ENCODE measurements around the gene ZNF99.
"Not testable (repeated sequence)": the region's sequence is repeated elsewhere in the genome, so short reads cannot be mapped to it uniquely, and the experiment has no call there.

The ZNF99 gene

DNA sequence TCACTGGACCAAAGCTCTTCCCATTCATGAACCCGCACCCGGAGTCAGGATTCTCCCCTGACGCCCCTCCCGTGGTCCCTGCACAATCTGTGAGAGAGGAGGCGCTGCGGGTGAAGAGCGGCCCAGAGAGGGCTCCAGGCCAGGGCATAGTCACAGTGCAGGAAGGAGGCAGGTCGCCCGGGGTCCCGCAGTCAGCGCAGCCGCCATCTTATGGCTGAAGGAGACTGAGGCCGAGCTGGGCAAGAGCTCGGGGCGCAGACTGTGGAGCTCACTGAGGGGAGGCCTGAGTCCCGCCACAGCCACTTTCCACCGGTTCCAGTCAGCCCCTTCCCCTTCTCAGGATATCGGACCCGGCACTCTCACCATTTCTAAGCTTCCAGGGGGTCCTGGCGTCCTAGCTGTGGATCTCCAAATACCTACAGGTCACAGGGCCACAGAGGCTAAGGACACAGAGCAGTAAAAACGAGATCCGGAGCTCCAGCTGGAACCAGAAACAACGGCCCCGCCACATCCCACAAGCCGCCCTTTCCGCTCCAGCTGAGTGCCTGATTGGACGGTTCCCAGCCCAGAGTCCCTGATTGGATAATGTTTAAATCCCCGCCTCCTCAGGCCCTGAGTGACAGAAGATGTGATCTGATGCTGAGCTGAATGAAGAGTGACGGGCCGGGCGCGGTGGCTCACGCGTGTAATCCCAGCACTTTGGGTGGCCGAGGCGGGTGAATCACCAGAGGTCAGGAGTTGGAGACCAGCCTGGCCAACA, at the start of gene ZNF99:
Gene ZNF99, minus strand, starts transcription at position 501 of the 760 bp plus-strand sequence. Its CDS starts 135 bp downstream, at position 366.
- peak; percentile 72 for DNase-seq

DNA sequence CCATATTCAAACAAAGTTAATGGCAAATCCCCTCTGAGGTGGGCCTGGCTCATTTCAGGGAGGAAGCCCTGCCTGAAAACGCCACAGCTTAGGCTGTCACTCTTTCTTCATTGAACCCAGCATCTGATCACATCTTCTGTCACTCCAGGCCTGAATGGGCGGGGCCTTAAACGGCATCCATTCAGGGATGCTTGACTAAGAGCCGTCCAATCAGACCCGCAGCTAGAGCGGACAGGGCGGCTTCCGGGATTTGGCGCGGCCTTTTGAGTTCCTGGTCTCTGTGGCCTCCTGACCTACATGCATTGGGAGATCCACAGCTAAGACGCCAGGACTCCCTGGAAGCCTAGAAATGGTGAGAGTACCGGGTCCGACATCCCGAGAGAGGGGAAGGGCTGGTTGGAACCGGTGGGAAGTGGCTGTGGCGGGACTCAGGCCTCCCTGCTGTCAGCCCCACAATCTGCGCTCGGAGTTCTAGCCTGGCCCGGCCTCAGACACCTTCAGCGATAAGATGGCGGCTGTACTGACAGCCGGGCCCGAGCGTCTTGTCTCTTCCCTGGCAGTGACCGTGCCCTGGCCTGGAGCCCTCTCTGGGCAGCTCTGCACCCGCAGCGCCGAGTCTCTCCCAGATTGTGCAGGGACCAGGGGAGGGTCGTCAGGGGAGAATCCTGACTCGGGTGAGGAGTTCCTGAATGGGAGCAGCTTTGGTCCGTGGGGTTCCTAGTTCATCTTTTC, 48.2 kb upstream of the ZNF99 start, which contains the start of gene ZNF723:
Gene ZNF723, plus strand, starts transcription at position 261 of the 732 bp plus-strand sequence. Its CDS starts 89 bp downstream, at position 350.
- no peak for DNase-seq

DNA sequence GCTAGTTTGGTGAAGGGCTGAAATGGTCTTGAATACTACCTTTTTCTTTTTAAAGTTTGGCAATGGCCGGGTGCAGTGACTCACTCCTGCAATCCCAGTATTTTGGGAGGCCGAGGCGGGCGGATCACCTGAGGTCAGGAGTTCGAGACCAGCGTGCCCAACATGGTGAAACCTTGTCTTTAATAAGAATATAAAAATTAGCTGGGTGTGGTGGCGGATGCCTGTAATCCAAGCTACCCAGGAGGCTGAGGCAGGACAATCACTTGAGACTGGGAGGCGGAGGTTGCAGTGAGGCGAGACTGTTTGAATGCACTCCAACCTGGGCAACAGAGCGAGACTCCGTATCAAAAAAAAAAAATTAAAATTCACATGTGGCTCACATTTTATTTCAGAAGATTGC, 47.3 kb upstream of the ZNF99 start:
- DNase-seq, result no peak

DNA sequence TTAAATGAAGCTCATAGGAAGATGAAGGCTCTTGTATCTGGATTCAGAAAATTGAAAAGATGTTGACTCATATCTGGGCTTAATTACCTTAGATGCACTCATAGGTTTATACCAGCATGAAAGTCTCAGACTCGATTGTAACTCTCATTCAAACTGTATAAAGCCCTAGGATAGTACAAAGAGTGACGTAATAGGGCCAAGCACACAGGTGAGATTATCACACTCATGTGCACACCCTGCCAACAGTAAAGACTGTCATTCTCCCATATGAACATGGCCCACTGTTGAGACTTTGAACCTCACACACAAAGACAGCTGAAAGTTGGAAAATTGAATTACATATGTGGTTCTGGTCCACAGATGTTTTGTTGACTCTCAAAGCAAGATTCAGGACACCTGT, 30.2 kb upstream of the ZNF99 start:
- DNase-seq, result no peak

DNA sequence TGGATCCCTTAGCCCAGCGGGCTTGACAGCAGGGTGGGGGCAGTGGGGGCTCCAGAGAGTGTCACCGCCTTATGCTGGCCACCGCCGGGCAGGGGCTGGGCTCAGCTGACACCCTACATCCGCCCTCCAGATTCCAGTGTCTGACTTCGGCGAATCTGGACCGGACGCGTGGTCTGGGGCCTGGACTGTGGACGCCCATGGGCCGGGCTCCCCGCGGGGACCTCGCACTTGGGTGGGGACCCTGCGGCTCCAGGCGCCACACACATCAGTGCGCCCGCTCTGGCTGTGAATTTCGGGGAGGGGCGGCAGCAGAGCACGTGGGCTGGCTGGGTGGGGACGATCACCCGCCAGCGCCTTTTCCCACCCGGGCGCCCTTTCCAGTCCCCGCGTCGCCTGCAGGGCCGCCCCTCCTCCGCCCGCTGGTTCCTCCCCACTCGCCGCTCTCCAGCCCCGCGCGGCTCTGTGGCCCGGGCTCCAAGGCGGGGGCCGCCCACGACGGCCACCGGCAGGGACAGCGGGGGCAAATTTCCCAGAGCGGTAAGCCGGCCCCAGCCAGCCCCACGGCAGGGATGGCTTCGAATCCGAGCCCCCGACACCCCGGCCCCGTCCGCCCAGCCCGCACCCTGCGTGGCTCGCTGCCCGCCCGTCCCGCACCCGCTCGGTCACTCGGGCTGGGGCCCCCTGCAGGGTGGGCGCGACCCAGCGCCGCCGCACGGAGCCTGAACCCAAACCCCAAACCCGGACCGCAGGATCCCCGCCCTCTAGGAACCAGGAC, 23.3 kb upstream of the ZNF99 start:
- no peak for DNase-seq

DNA sequence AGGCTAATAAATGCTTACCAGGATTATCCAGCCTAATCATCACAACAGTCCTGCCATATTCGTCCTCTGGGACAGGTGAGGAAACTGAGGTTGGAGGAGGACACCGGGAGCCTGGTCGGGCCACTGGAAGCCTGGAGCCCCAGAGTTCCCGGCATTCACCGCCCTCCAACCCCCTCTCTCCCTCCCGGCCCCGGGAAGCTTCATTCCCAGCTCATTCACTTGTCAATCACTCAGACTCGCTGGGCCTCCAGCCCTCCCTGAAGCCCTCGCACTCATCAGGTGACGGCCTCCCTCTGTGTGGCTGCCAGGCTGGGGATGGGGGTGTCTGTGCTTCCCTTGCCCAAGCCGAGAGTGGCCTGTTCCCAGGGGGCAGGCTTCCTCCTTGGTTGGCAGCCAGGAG, 22.5 kb upstream of the ZNF99 start:
- no peak for DNase-seq

DNA sequence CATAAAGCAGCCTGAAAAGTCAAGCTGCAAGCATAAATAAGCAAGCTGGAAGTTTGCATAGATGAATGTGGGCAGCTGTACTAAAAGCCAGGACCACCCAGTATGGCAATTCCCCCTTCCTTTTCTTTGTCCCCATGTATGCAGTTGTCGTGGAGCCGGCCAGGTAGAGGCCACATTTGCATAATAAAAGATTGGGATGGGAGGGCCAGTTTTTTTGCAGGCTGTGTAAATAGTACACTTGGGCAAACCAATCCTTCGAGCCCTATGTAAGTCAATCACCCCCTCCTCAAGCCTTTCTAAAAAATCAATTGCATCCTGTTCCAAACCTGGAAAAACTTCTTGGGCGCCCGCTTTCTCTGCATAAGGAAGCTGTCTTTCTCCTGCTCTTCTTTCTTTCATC, 13.1 kb upstream of the ZNF99 start:
- DNase-seq, result no peak

DNA sequence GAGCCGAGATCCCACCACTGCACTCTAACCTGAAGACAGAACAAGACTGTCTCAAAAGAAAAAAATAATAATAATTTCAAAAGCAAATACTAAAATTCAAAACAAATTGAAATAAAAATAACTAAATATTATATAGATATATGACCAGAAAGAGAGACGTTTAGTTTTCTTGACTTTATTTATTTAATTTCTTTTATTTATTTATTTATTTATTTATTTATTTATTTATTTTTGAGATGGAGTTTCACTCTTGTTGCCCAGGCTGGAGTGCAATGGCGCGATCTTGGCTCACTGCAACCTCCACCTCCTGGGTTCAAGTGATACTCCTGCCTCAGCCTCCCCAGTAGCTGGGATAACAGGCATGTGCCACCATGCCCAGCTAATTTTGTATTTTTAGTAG, 8.9 kb upstream of the ZNF99 start:
- DNase-seq, result not testable (repeated sequence)

DNA sequence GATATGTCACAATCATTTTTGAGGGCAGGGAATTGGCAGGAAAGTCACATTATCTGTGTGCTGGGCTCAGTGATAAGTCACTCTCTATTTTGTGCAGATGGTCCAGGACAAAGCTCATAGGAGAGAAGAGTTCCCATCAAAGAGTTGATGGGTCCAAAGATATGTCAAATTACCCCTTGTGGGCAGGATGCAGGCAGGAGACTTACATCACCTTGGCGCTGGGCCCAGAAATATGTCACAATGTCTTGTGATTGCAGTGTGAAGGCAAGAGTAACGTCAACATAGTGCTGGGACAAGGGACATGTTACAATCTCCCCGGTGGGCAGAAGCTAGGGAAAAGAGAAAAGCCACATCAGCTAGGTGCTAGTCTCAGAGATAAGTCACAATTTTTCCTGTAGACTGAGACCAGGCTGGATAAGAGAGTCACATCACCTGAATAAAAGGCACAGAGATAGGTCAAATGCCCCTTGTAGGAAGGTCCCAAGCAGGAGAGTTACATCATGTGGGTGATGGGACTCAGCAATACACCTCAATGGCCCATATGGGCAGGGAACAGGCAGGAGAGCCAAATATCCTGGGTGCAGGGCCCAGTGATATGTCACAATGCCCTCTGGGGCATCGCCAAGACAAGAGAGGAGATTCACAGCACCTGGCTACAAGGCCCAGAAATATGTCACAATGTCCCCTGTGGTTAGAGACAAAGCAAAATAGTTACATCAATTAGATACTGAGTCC, 47.9 kb downstream of the ZNF99 start:
- DNase-seq, result no peak

DNA sequence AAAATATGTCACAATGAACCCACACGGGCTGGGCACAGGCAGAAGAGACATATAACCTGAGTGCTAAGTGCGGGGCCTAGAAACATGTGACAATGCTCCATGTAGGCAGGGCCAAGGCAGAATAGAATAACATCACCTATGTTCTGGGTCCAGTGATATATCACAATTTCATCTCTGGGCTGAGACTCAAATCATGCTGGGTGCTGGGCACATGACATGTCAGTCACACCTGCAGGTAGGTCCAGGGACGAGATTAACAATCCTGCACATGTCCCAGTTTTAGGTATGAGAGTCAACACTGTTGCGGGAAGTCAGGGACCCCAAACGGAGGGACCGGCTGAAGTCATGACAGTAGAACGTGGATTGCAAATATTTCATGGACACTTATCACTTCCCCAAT, 50.3 kb downstream of the ZNF99 start:
- DNase-seq, result no peak

DNA sequence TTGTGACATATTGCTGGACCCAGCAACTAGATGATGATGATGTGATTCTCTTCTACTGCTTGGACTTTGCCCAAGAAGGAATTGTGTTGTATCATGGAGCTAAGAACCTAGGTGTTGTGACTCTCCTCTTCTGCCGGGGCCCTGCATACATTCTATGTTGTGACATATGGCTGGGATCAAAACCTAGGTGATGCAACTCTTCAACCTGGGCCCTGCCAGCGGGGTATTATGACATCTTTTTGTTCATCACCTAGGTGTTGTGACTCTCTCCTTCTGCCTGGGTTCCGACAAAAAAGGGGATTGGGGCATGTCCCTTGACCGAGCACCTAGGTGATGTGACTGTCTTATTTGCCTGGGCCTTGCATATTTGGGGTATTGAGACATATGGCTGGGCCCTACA, 55.7 kb downstream of the ZNF99 start:
- not testable (repeated sequence) for DNase-seq

DNA sequence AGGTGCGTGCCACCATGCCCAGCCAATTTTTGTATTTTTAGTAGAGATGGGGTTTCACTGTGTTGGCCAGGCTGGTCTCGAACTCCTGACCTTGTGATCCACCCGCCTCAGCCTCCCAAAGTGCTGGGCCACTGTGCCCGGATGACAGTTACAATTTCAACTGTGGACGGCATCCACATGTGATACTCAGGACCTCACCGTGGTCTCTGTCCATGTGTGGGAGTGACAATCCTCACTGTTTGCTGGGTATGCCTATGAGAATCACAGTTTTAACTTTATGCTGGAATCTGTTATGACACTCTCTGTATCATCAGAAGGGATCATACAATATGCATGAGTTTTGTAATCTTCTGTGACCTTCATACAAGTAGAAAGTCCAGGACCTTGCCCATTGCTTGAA, 62.4 kb downstream of the ZNF99 start:
- not testable (repeated sequence) for DNase-seq

DNA sequence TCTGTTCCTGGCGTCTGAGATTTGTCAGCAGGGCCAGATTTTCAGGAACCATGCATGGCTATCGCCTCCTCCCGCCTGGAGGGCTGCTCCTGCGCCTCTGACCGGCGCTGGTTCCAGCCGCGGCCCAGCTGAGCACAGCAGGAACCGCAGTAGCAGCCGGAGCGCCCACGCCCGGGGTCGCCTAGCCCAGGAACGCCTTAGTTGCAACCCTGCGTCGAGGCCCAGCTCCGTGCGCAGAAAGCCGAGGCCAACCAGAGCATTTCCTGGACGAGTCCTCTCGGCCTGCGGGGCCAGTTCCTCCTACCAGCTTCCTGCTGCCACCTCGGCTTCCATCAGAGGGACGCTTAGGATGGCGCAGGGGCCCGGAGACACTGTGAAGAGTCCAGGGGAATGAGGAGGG, 75.0 kb downstream of the ZNF99 start:
- no peak for DNase-seq

DNA sequence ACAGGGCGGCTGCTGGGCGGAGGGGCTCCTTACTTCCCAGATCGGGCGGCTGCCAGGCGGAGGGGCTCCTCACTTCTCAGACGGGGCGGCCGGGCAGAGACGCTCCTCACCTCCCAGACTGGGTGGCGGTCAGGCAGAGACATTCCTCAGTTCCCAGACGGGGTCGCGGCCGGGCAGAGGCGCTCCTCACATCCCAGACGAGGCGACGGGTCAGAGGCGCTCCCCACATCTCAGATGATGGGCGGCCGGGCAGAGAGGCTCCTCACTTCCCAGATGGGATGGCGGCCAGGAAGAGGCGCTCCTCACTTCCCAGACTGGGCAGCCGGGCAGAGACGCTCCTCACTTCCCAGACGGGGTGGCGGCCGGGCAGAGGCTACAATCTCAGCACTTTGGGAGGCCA, 80.9 kb downstream of the ZNF99 start:
- DNase-seq, result not testable (repeated sequence)

DNA sequence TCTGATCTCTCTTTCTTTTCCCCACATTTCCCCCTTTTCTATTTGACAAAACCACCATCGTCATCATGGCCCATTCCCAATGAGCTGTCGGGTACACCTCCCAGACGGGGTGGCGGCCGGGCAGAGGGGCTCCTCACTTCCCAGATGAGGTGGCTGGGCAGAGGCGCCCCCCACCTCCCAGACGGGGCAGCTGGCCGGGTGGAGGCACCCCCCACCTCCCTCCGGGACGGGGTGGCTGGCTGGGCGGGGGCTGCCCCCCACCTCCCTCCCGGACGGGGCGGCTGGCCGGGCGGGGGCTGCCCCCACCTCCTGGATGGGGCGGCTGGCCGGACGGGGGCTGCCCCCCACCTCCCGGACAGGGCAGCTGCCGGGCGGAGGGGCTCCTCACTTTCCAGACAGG, 81.3 kb downstream of the ZNF99 start:
- not testable (repeated sequence) for DNase-seq
